SK-N-SH (cell line): ENCODE data around the gene SYNPO2. TPM values are rescaled to one million over a fixed set of nuclear protein-coding genes. Genes with fewer than 3 reads are reported as not detected.

Experiments
- CTCF ChIA-PET: fragments of 300-600, 350-600 bp; formaldehyde crosslinking; extraction: SDS; loops from one replicate; lab custom pipeline; 2021; lab: Yijun Ruan, JAX
- POLR2A ChIA-PET: fragments of 350-600 bp; sonication (Branson Sonifier 250); formaldehyde crosslinking; extraction: SDS; loops from one replicate; lab custom pipeline; 2020; ENCODE audit warnings: antibody characterized with exemption, inconsistent platforms; lab: Yijun Ruan, JAX
- DNase-seq: peaks from one replicate; pipeline ENCODE4 v3.0.0; 2012
- H2AFZ ChIP-seq: fragments of 200-600 bp; sonication (generic); 2 replicates; pipeline ENCODE4 v1.8.1; 2016; ENCODE audit warnings: antibody characterized with exemption, mild to moderate bottlenecking, low read depth
- H3F3A ChIP-seq: fragments of 200-600 bp; sonication (generic); replicated peaks from 2 replicates; pipeline ENCODE3; 2016; ENCODE audit warnings: antibody characterized with exemption, mild to moderate bottlenecking; ENCODE audit not compliant: insufficient read depth
- H3K27ac ChIP-seq, 2 experiments: fragments of 200-500 bp in 1 of 2; fragments of 200-600 bp in 1 of 2; sonication (Bioruptor generic) in 1 of 2; sonication (generic), shearing (Covaris generic) in 1 of 2; 2 replicates each; pipeline versions ENCODE4 v1.5.1 to v1.6.1; 2014 to 2016; ENCODE audit warnings: low read depth in 2 of 2, inconsistent platforms in 1 of 2, low read length in 1 of 2, mild to moderate bottlenecking in 1 of 2, mixed read lengths in 1 of 2
- H3K27me3 ChIP-seq: fragments of 200-600 bp; sonication (generic), shearing (Covaris generic); 2 replicates; pipeline ENCODE4 v1.6.1; 2016; ENCODE audit warnings: mixed run types; ENCODE audit not compliant: insufficient read depth
- H3K36me3 ChIP-seq, 2 experiments: fragments of 200-500 bp in 1 of 2; fragments of 200-600 bp in 1 of 2; sonication (Bioruptor generic) in 1 of 2; sonication (generic) in 1 of 2; replicated peaks in 1 of 2; 2 replicates each; pipeline versions ENCODE3 to v1.5.1; 2014 to 2016; ENCODE audit warnings: low read length in 1 of 2, mild to moderate bottlenecking in 1 of 2; ENCODE audit not compliant: insufficient read depth in 2 of 2, control insufficient read depth in 1 of 2
- H3K4me1 ChIP-seq, 2 experiments: fragments of 200-500 bp in 1 of 2; fragments of 200-600 bp in 1 of 2; sonication (Bioruptor generic) in 1 of 2; sonication (generic), shearing (Covaris generic) in 1 of 2; 2 replicates each; pipeline versions ENCODE4 v1.5.1 to v1.6.1; 2014 to 2016; ENCODE audit warnings: low read depth in 1 of 2, low read length in 1 of 2, mixed run types in 1 of 2; ENCODE audit not compliant: insufficient read depth in 2 of 2, control insufficient read depth in 1 of 2
- H3K4me2 ChIP-seq: fragments of 200-600 bp; sonication (generic), shearing (Covaris generic); 2 replicates; pipeline ENCODE4 v1.6.1; 2017; ENCODE audit warnings: mixed run types
- H3K4me3 ChIP-seq, 2 experiments: fragments of 200-500 bp in 1 of 2; fragments of 200-600 bp in 1 of 2; sonication (Bioruptor generic) in 1 of 2; sonication (generic), shearing (Covaris generic) in 1 of 2; 2 replicates each; pipeline versions ENCODE4 v1.5.1 to v1.8.1; 2014 to 2016; ENCODE audit warnings: low read depth in 2 of 2, inconsistent platforms in 1 of 2, low read length in 1 of 2, mild to moderate bottlenecking in 1 of 2, mixed read lengths in 1 of 2, moderate library complexity in 1 of 2
- H3K79me2 ChIP-seq: fragments of 200-600 bp; sonication (generic); 2 replicates; pipeline ENCODE4 v1.8.1; 2017; ENCODE audit warnings: mild to moderate bottlenecking; ENCODE audit not compliant: insufficient read depth
- H3K9ac ChIP-seq: fragments of 200-600 bp; sonication (generic); 2 replicates; pipeline ENCODE4 v1.6.1; 2017; ENCODE audit warnings: mixed run types
- H3K9me2 ChIP-seq: fragments of 200-600 bp; sonication (generic); 2 replicates; pipeline ENCODE4 v1.6.1; 2017; ENCODE audit warnings: mixed run types
- H3K9me3 ChIP-seq: fragments of 200-600 bp; sonication (generic); 2 replicates; pipeline ENCODE4 v1.6.1; 2017; ENCODE audit warnings: mixed run types, mild to moderate bottlenecking, moderate library complexity
- H4K20me1 ChIP-seq: fragments of 200-600 bp; sonication (generic); 2 replicates; pipeline ENCODE4 v1.6.1; 2017; ENCODE audit warnings: mild to moderate bottlenecking, mixed run types; ENCODE audit not compliant: insufficient read depth
- EZH2phosphoT487 ChIP-seq: fragments of 200-600 bp; sonication (generic); IDR thresholded peaks from 2 replicates; pipeline ENCODE4 v1.6.1; 2017; ENCODE audit warnings: low read depth, mixed run types, mild to moderate bottlenecking, antibody characterized with exemption, moderate library complexity, borderline replicate concordance
- FOXJ3 ChIP-seq: sonication (generic); formaldehyde crosslinking; IDR thresholded peaks from 2 replicates; pipeline ENCODE4 v1.5.1; 2020; ENCODE audit warnings: mild to moderate bottlenecking, missing genetic modification reagents
- GABPA ChIP-seq: IDR thresholded peaks from 2 replicates; pipeline ENCODE4 v1.4.0; 2012; ENCODE audit warnings: low read depth, mild to moderate bottlenecking
- GATA2 ChIP-seq: sonication (generic); formaldehyde crosslinking; IDR thresholded peaks from 2 replicates; pipeline ENCODE4 v1.5.0; 2020; ENCODE audit warnings: mild to moderate bottlenecking, missing genetic modification reagents
- JUND ChIP-seq: IDR thresholded peaks from 2 replicates; pipeline ENCODE4 v1.4.0; 2012
- MAX ChIP-seq: IDR thresholded peaks from 2 replicates; pipeline ENCODE4 v1.4.0; 2012; ENCODE audit warnings: low read depth
- MEF2A ChIP-seq: IDR thresholded peaks from 2 replicates; pipeline ENCODE4 v1.4.0; 2012; ENCODE audit warnings: low read depth, borderline replicate concordance
- MXI1 ChIP-seq: IDR thresholded peaks from 2 replicates; pipeline ENCODE4 v1.6.1; 2012; ENCODE audit warnings: mild to moderate bottlenecking, low read depth, low read length, improper control_type of control experiment
- POLR2AphosphoS5 ChIP-seq: IDR thresholded peaks from 2 replicates; pipeline ENCODE4 v1.6.1; 2012; ENCODE audit warnings: low read depth, low read length
- SIN3A ChIP-seq: IDR thresholded peaks from 2 replicates; pipeline ENCODE4 v1.6.1; 2012; ENCODE audit warnings: low read depth, mild to moderate bottlenecking, low read length, moderate library complexity, borderline replicate concordance
- TAF1 ChIP-seq: IDR thresholded peaks from 2 replicates; pipeline ENCODE4 v1.6.1; 2012; ENCODE audit warnings: low read depth, mild to moderate bottlenecking, low read length, moderate library complexity, borderline replicate concordance
- YY1 ChIP-seq: IDR thresholded peaks from 2 replicates; pipeline ENCODE4 v1.4.0; 2012; ENCODE audit warnings: low read depth, mild to moderate bottlenecking
- WGBS: methylation state at CpG from one replicate; pipeline ENCODE4 v1.1.6; 2017; ENCODE audit warnings: low lambda C conversion rate; 5-methylcytosine and 5-hydroxymethylcytosine counted together
- polyA plus RNA-seq, 3 experiments: library from polyadenylated mRNA; depleted of rRNA; stranded (reverse); fragments of >200 nt; gene quantifications; 2 replicates each; pipeline ENCODE4 v1.2.3, GENCODE V29; 2012
- TF ChIP-seq, protein P1 (sequence below): fragments of 200-600 bp; sonication (generic); IDR thresholded peaks from 2 replicates; pipeline ENCODE4 v1.6.1; 2017; ENCODE audit warnings: antibody characterized with exemption, mild to moderate bottlenecking, moderate library complexity
- TF ChIP-seq, protein P2 (sequence below): IDR thresholded peaks from 2 replicates; pipeline ENCODE4 v1.6.1; 2012; ENCODE audit warnings: mild to moderate bottlenecking, low read depth, low read length, moderate library complexity
- TF ChIP-seq, protein P3 (sequence below): fragments of 150-350 bp; IDR thresholded peaks from 2 replicates; pipeline ENCODE4 v1.6.1; 2017; ENCODE audit warnings: antibody characterized with exemption, low read length, low read depth, borderline replicate concordance

SYNPO2 gene
- polyA plus RNA-seq, 1 of the 3 experiments (the other 2 are of a cell fraction) = 7.2 TPM

DNA sequence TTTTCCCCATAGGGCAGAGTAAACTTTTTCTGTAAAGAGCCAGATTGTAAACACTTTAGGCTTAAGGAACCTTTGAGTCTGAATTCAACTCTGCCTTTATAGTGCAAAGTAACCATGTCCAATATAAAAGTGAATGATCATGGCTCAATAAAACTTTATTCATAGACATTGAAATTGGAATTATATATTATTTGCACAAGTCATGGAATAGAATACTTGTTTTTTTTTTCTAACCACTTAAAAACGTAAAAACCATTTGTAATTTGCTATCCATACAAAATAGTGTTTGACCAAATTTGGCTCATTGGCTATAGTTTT, 192.8 kb downstream of the SYNPO2 start:
- no peak overlapping the region for H3K4me3 ChIP-seq
- no peaks in the 10 kb centered on the region for H4K20me1 ChIP-seq
- 59% methylated on average over 1 of the region's 1 CpG for whole genome bisulfite sequencing
- H3K27me3 ChIP-seq = no peaks in the 10 kb centered on the region
- H3K4me1 ChIP-seq = no peaks in the 10 kb centered on the region
- no peaks in the 10 kb centered on the region for H3F3A ChIP-seq
- no peak overlapping the region for H3K27ac ChIP-seq
- no peak overlapping the region for H2AFZ ChIP-seq
- H3K9me3 ChIP-seq = no peaks in the 10 kb centered on the region
- CTCF ChIA-PET = no interaction called here
- no peak overlapping the region for H3K9ac ChIP-seq
- POLR2A ChIA-PET = no interaction called here
- no peaks in the 10 kb centered on the region for H3K36me3 ChIP-seq
- DNase-seq = no peak
- H3K4me2 ChIP-seq = no peak overlapping the region
- H3K9me2 ChIP-seq = no peaks in the 10 kb centered on the region
- TF ChIP-seq MXI1 (no peak), YY1 (no peak), MEF2A (no peak), FOXJ3 (CRISPR knock-in tag) (no peak), GATA2 (CRISPR knock-in tag) (no peak), EZH2phosphoT487 (no peak), SIN3A (no peak), TAF1 (no peak), GABPA (no peak), POLR2AphosphoS5 (no peak), MAX (no peak), JUND (no peak)
- TF ChIP-seq, protein P1, sequence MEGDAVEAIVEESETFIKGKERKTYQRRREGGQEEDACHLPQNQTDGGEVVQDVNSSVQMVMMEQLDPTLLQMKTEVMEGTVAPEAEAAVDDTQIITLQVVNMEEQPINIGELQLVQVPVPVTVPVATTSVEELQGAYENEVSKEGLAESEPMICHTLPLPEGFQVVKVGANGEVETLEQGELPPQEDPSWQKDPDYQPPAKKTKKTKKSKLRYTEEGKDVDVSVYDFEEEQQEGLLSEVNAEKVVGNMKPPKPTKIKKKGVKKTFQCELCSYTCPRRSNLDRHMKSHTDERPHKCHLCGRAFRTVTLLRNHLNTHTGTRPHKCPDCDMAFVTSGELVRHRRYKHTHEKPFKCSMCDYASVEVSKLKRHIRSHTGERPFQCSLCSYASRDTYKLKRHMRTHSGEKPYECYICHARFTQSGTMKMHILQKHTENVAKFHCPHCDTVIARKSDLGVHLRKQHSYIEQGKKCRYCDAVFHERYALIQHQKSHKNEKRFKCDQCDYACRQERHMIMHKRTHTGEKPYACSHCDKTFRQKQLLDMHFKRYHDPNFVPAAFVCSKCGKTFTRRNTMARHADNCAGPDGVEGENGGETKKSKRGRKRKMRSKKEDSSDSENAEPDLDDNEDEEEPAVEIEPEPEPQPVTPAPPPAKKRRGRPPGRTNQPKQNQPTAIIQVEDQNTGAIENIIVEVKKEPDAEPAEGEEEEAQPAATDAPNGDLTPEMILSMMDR = no peak
- TF ChIP-seq, protein P2, sequence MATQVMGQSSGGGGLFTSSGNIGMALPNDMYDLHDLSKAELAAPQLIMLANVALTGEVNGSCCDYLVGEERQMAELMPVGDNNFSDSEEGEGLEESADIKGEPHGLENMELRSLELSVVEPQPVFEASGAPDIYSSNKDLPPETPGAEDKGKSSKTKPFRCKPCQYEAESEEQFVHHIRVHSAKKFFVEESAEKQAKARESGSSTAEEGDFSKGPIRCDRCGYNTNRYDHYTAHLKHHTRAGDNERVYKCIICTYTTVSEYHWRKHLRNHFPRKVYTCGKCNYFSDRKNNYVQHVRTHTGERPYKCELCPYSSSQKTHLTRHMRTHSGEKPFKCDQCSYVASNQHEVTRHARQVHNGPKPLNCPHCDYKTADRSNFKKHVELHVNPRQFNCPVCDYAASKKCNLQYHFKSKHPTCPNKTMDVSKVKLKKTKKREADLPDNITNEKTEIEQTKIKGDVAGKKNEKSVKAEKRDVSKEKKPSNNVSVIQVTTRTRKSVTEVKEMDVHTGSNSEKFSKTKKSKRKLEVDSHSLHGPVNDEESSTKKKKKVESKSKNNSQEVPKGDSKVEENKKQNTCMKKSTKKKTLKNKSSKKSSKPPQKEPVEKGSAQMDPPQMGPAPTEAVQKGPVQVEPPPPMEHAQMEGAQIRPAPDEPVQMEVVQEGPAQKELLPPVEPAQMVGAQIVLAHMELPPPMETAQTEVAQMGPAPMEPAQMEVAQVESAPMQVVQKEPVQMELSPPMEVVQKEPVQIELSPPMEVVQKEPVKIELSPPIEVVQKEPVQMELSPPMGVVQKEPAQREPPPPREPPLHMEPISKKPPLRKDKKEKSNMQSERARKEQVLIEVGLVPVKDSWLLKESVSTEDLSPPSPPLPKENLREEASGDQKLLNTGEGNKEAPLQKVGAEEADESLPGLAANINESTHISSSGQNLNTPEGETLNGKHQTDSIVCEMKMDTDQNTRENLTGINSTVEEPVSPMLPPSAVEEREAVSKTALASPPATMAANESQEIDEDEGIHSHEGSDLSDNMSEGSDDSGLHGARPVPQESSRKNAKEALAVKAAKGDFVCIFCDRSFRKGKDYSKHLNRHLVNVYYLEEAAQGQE = no peak
- TF ChIP-seq, protein P3, sequence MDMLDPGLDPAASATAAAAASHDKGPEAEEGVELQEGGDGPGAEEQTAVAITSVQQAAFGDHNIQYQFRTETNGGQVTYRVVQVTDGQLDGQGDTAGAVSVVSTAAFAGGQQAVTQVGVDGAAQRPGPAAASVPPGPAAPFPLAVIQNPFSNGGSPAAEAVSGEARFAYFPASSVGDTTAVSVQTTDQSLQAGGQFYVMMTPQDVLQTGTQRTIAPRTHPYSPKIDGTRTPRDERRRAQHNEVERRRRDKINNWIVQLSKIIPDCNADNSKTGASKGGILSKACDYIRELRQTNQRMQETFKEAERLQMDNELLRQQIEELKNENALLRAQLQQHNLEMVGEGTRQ = no peak
- TF ChIP-seq, all 33 proteins: peak for 0
- no peaks in the 10 kb centered on the region for H3K79me2 ChIP-seq
